HG03196 (cell line): ENCODE results near the gene HDGFL2.
"Not testable (repeated sequence)": the region's sequence is repeated elsewhere in the genome, so short reads cannot be mapped to it uniquely, and the experiment has no call there.

Experiments used
- ATAC-seq: cut with Tn5 transposase; IDR thresholded peaks from one replicate; pipeline ENCODE4 v1.9.1; 2021; ENCODE audit not compliant: unreplicated experiment

Gene HDGFL2

DNA sequence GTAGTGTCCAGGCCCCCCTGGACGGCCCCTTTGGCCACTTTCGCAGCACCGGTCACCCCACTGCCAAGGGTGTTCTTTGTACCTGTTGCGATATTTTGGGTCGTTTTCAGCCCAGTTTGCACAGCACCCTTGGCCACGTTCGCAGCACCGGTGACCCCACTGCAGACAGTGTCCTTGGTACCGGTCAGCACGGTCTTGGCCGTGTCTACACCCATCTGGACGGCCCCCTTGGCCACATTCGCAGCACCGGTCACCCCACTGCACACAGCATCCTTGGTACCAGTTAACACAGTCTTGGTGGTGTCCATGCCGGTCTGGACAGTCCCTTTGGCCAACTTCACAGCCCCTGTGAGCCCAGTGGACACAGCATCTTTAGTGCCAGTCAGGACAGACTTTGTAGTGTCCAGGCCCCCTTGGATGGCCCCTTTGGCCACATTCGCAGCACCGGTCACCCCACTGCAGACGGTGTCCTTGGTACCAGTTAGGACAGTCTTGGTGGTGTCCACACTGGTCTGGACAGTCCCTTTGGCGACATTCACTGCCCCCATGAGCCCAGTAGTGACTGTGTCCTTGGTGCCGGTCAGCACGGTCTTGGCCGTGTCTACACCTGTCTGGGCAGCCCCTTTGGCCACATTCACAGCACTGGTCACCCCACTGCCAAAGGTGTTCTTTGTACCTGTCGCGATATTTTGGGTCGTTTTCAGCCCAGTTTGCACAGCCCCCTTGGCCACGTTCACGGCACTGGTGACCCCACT lies 39.4 kb downstream of the HDGFL2 start:
- ATAC-seq: no peak

DNA sequence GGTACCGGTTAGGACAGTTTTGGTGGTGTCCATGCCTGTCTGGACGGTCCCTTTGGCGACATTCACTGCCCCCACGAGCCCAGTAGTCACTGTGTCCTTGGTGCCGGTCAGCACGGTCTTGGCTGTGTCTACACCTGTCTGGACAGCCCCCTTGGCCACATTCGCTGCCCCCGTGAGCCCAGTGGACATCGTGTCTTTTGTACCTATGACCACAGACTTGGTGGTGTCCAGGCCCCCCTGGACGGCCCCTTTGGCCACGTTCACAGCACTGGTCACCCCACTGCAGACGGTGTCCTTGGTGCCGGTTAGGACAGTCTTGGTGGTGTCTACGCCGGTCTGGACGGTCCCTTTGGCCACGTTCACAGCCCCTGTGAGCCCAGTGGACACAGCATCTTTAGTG lies 40.0 kb downstream of the HDGFL2 start:
- no peak for ATAC-seq

GRCh38 chr19:4513248-4513647 lies 41.2 kb downstream of the HDGFL2 start:
- no peak for ATAC-seq

DNA sequence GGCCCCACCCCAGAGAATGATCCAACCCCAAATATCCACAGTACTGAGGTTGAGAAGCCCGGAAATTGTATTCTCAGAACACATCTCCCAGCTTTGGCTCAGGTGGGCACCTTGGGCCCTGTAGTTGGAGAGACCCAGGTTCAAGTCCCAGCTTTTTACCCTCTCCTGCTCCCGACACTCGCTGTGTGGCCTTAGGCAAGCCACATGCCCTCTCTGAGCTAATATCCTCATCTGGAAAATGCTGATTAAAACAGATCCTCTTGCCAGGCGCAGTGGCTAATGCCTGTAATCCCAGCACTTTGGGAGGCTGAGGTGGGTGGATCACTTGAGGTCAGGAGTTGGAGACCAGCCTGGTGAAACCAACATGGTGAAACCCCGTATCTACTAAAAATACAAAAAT lies 43.6 kb downstream of the HDGFL2 start:
- ATAC-seq: no peak

DNA sequence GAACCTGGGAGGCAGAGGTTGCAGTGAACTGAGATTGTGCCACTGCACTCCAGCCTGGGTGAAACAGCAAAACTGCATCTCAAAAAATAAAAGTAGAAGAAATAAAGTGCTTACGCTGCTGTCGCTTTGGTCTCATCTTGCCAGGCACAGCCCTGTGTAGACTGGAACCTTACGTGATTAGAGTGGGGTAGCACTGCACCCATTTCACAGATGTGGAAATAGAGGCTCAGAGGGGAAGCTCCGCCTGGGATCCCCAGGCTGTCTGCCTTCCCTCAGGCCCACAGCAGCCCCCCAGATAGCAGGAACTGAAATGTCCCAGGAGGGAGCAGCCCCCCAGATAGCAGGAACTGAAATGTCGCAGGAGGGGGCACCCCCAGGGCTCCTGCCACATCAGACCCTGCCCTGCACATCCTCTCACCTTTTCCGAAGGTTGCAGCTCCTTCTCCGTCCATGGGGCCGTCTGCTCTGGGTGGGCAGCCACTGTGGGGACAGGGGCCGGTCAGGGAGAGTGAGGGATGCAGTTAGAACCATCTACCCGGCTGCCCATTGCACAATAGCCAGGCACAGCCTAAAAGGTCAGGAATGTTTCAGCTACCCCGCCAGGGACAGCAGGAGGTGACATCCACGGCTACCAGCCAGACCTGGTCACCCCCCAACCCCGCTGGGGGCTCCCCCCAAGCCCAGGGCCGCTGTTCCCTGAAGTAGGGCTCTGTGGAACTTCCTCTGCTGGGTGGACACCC lies 44.3 kb downstream of the HDGFL2 start:
- no peak for ATAC-seq

- ATAC-seq: no peak
These were observed 44.8 kb downstream of the HDGFL2 start for GRCh38 chr19:4516939-4517300.

- ATAC-seq: no peak
These were observed 45.5 kb downstream of the HDGFL2 start for GRCh38 chr19:4517451-4518057.

DNA sequence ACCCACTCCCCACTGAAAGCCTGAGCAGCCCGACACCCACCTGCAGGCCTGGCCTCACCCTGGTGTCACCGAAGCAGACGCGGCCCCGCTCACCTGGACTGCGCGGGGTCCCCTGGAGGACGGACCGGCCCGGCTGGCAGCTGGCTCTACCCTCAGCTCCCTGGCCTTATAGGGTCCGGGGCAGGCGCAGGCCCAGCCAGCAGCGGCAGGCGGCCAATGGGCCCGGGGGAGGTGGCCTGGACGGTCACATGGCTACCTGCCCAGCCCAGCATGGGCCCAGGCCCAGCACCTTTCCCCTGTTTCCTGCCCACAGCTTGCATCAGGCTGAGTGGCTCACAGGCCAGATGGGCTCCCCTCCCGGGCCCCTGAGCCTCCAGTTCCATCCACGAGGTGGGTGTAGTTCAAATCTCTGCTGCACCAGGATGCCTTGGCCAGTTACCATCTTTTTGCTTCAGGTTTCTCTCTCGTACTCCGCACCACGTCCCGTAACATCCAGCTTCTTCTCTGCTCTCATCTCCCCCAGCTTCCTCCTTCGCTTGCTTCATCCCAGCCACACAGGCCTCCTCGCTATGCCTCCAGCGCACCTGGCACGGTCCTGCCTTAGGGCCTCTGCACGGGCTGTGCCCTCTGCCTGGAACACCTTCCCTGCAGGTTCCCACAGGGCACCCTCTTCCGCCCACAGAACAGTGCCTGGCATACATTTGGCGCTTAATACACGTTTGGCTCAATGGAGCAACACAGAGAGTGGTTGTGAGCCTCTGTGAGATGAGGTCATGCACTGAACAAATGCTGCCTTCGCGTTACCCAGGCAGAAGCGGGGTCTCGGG lies 46.5 kb downstream of the HDGFL2 start, which contains the start of gene PLIN4:
TSS of gene PLIN4 (minus strand) at position 142 of the 827 bp plus-strand sequence. CDS start 214 bp downstream, outside the sequence.
- ATAC-seq: no peak

DNA sequence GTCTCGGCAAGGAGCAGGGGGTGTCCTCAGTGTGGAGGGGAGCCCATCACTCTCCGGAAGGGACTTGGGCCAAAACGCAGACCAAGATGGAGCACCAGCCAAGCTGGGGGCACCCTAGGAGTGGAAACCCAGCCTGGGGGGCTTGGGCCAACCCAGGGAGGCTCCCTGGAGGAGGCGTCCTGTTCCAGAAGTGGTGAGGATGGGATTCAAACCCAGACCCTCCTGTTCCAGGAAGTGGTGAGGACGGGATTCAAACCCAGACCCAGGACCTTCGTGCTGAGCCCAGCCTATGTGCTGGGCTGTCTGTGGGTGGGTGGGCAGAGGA lies 47.0 kb downstream of the HDGFL2 start:
- ATAC-seq: no peak

DNA sequence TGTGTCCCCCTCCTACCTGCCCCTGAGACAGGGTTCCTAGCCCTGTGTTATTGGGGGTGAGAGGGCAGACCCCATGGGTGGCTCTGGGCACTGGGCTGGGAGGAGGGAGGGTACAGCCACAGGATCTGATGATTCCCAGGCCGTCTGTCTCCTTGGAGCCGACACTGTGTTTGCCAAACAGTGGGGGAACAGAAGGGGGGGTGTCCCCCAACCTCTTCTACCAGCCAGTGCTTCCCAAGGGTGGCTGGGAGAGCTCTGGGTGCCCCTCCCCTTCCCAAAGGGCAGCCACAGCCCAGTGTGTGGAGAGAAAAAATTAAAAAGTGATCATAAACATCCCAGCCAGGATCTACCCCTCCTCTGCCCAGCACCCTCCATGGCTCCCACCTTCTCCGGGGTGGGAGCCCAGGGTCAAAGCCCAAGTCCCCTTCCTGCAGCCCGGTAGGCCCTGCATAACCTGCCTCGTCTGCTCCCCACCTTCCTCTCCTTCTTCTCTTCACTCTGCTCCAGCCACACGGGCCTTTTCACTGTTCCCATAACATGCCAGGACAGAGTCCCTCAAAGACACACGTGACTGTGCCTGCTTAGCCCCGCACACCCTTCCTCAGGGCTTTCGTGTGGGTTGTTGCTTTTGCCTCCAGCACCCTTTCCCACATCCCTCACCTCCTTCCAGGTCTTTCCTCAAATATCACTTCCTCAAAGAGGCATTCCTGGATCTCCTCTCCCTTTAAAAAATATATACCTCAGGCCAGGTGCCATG lies 47.6 kb downstream of the HDGFL2 start:
- no peak for ATAC-seq

DNA sequence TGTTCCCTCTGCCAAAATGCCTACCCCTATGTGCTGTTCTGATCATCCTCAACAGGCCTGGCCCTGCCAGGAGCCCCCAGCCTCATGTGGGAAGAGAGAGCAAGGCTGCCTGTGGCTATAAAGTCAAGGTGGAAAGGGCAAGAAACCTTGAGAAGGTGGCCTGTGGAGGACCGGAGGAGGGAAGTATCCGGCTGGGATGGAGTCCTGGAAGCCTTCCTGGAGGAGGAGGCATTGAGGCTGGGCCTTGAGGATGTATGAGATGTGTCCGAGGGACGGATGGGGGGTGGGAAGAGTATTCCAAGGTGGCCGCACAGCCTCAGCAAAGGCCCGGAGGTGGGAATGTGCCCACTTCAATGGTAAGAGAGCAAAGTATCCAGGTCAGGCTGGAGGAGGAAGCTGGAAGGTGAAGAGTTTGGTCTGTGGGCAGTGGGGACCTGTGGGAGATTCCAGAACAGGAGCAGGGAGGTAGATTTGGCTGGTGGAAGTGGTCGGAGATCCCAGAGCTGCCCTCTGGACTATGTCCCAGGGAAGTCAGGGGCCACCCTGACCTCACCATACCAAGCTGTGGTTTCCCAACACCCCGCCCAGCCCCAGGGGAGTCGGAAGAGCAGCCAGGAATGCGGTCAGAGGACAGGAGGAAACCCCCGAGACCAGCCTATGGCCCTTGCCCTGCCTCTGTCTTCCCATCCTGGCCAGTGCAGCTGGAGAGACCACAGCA lies 49.2 kb downstream of the HDGFL2 start:
- no peak for ATAC-seq

GRCh38 chr19:4521888-4522242 lies 49.8 kb downstream of the HDGFL2 start:
- no peak for ATAC-seq

DNA sequence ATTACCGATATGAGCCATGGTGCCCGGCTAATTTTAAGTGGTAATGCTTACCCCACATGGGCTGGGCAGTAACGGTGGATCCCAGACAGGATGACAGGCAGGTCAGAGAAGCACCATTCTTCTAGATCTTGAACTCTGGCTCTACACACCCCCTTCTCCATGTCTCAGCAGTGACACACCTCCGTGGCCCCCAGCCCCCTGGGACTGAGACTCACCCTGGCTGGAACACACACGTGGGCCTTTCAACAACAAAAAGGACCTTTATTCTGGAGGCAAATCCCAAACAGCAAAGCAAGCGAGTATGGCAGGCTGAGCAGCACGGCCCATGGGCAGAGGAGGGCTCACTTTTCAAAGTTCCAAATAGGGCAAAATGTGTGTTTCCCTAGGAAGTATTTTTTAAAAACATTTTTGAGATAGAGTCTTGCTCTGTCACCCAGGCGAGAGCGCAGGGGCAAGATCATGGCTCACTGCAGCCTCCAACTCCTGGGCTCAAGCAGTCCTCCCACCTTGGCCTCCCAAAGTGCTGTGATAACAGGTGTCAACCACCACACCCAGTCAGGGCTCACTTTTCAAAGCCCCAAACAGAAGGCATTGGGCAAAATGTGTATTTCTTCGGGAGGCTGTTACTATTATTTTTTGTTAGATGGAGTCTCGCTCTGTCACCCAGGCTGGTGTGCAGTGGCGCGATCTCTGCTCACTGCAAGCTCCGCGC lies 50.4 kb downstream of the HDGFL2 start:
- no peak for ATAC-seq

- no peak for ATAC-seq
These were observed 51.4 kb downstream of the HDGFL2 start for GRCh38 chr19:4523306-4524110.

DNA sequence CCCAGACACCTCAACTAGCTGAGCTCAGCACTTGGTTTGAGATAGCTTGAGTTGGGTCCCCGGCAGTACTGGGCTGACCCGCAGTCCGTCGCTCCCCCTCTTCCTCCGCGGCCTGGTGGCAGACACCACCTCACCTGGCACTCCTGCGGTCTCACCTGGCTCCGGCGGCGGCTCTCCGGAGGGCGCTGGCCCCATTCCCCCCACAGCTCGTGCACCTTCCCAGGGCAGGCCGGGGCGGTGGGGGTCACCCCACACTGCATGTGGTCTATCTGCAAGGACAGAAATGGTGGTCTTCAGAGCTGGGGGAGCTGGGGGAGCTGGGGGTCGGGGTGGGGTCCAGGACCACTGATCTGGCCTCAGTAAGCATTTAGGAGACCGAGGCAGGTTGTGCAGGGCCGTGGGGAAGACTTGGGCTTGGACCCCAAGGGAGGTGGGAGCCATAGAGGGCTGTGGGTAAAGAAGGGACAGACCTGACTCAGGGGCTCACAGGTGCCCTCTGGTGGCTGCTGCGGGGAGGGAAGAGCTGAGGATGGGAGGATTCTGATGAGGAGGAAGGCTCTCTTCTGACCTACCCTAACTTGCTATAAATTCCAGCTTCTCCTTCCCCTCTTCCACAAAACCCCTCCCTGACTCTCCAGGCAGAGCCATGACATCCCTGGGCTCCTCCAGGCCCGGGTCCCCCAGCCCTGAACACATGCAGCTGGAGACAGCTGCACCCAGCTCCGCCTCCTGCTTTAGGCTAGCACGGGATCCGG lies 52.9 kb downstream of the HDGFL2 start:
- no peak for ATAC-seq

GRCh38 chr19:4525563-4526002 lies 53.5 kb downstream of the HDGFL2 start:
- no peak for ATAC-seq

GRCh38 chr19:4527377-4527776 lies 55.3 kb downstream of the HDGFL2 start:
- ATAC-seq: not testable (repeated sequence)

GRCh38 chr19:4528843-4529242 lies 56.7 kb downstream of the HDGFL2 start:
- ATAC-seq: no peak
